Measurements from ENCODE around the gene MAD1L1.

Gene MAD1L1

DNA sequence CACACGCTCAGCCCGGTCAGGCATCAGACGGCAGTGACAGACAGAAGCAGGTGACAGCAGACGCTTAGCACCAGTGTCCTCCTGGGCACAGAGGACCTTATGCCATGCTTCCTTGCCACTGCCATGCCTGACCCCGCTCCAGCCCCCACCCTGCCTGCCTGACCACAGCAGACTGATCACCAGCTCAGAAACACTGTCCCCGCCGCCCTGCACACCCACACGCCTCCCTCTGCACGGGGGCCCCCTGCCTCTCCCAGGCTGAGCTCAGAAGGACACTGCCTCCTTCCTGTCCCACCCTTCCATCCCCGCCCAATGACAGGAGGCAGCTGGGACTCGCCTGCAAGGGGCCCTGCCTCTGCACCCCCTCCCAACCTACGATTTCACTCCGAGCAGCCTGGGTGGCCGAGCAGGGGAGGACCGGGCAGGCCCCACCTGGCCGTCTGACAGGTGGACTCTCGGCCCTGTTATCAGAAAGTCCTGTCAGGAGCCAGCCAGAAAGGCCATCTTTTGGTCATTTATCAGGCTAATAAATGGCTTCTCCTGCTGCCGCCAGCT lies 379.2 kb downstream of the MAD1L1 start:
- DNase-seq = no peak

DNA sequence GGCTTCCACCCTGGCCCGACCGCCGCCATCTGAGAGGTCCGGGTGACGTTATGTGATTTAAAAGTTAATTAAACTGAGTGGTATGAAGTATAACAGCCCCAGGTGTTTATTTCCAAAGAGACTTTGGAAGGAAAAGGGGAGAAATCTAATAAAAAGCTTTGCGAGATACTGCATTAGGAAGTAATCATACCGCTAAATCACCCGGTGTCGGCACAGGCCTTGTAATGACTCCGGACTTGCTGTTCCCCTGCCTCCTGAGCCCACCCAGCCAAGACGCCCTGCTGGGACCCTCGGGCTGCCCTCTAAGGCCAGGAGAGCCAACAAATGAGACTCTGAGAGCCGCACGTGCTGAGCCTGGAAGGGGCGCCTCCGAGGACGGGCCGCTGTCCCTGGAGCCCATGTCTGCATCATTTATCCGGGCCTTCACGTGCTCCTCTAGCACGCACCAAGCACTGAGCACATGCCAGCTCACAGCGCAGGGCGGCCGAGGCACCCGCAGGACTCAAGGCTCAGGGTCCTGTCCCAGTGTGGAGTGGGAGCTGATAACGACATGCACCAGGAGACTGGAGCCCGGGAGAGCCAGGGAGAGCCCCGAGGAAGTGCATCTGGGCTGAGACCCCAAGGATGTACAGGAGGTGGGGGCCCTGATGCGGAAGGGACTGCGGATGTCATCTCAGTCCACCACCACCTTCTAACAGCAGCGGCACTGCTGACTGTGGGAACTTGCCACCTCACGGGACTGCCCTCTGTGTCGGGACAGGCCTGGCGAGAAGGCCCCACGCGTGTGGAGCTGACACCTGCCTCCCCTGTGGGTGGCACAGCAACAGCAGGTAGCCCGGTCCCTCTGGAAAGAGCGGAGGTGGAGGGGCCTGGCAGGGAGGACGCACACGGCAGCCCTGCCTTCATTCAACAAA lies 380.0 kb downstream of the MAD1L1 start:
- no peak for DNase-seq

DNA sequence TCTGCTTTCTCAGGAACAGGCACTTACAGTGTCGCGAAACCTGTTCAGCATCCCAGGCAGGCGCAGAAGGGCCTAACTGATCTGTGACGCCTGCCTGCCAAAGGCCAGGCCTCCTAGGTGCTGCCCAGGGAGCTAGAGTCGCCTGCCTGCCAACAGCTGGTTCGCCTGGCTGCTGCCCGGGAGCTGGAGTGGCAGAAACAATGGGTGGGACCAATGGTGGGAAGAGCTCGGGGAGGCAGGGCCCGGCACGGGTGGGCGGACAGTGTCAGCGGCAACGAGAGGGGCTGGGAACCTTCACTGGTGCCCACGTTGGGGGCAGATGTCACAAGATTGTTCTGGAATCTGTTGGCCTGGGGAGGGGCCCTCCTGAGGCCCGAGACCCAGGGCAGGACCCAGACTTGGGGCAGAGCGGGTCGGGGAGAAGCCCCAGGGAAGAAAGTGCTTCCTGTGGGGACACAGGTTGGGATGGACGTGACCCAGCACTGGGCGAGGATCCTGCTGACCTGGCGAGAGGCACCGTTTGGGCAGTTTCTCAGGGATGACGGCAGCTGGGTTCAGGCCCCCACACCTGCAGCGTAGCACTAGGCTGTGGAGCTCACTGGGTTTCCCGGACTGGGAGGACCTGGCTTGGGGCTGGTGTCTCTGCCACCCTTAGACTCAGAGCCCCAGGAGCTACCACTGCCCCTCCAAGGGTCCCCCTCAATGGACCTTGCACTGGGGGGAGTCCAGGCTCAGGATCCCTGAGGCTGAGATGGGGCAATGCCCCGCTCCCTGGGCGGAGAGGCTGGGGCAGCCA lies 380.8 kb downstream of the MAD1L1 start:
- DNase-seq = no peak

DNA sequence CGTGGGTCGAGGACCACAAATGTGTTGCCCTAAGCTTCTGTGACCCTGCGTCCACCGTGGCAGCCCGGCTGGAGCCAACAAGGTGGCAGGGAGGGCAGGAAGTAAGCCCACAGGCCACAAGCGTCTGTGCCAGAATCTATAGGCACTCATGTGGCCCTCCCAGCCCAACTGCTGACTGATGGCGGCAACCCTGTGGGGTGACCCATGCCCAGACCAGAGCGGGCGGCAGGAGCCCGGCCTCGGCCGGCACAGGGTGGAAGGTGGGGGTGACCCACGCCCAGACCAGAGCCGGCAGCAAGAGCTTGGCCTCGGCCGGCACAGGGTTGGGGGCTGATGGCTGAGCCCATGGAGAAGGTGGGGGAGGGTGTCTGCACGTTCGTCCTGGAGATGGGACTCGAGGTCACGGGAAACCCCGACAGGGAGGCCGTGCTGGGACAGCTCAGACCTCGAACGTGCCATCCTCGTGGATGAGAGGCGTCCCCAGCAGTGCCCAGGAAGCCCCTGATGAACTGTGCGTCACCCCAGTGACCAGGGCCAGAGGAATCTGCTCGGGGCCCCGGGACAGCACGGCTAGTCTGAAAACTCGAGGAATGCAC lies 381.7 kb downstream of the MAD1L1 start:
- DNase-seq = no peak

DNA sequence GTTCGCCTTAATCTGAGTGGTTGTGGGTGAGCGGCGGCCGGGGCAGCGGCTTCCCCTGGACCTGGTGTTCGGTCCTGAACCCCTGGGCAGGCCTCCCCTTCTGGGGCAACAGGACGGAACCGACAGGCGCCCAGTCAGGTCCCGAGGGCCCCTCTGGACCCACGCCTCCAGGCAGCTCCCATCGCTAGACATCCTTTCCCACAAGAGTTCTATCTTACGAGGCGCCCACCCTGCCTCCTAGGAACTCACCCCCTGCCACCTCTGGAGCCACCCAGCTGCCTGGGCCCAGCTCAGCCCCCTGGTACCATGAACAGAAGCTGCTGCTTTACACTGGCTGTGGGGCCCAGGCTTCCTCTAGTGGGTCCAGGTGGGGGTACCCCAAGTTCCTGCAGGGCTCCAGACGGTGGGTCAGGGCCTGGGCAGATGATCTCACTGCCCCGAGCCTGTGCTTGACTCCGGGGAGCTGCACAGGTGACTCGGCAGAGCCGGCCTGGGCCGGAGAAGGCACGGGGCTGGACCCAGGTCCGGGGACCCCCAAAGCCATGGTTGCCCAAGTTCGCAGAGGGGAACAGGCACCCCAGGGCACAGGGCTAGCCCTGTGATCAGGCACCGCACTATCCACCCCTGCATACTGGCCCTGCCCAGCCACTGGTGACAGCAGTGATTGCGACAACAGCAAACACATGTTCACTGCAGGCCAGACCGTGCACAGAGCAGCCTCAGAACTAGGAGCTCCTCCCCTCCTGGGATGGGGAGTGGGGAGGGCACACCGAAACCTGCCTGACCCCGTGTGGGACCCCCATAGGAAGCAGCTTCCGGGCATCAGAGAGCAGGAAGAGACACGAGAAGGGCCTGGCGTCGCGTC lies 382.4 kb downstream of the MAD1L1 start:
- no peak for DNase-seq

DNA sequence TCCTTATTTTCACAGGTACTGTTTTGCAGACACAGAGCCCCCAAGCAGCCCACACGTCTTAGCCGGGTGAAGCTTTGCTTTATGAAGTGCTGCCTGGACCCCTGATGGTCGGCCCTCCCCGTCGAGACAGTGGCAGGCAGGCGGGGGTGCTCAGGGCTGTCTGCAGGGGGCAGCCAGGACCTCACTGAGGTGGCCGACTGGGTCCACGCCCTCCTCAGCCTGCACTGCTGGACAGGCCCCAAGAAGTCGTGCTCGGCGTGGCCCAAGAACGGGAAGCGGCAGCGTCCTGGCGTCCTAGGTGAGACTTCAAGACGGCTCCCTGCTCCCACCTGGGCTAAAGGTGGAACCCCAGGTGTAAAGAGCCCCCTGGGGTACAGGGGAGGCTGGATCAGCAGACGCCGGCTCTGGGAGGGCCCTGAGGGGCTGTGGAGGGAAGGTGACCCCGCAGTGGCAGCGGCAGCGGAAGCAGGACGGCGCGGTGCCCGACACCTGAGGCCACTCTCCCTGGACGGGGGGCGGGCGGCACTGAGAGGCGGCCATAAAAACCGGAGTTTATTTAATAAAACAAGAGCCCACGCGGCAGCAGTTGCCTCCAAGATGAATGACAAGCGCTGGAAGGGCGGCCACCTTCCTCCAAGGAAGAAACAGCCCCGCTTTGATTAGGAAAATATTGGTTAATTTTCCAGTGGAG lies 383.2 kb downstream of the MAD1L1 start:
- no peak for DNase-seq

DNA sequence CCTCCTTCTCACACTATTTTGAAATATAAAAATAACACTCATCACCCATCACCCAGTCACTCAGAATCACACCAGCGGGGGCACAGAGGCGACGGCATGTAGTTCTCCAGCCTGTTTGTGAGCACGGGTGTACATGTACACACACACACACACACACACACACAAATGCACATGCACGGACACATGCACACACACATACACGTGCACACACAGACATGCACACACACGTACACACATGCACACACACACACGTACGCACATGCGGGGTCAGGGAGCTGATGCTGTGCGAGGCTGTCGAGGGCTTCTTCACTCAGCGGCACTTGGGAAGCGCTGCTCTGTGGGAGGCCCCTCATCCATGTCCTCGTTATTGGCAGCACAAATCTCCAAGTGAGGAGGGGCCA lies 383.8 kb downstream of the MAD1L1 start:
- DNase-seq = no peak

DNA sequence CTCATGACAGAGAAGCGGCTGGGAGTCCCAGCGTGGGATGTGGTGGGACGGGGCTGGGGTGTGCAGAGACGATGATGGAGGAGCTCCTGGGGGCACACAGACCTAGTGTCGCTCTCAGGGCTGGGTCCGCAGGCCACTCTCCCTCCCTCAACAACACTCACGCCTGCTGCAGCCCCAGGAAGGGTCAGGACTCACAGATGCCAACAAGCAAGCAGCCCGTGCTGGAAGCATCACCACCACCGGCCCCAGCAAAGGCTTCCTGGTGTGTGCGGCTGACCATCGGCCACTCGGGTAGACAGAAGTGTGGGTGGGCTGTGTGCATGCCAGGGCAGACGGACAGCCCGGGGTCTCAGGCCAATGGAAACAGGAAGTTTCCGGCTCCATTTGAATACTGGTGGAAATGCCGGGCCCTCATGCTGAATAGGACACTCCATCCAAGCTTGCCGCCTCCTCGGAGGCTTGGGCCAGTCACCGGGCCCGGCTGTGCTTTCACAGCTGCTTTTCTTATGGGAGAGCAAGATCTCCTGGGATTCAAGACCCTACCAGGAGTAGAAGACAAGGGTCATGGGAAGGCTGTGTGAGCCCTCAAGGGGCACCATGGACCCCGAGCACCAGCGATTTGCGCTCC lies 384.6 kb downstream of the MAD1L1 start:
- no peak for DNase-seq

DNA sequence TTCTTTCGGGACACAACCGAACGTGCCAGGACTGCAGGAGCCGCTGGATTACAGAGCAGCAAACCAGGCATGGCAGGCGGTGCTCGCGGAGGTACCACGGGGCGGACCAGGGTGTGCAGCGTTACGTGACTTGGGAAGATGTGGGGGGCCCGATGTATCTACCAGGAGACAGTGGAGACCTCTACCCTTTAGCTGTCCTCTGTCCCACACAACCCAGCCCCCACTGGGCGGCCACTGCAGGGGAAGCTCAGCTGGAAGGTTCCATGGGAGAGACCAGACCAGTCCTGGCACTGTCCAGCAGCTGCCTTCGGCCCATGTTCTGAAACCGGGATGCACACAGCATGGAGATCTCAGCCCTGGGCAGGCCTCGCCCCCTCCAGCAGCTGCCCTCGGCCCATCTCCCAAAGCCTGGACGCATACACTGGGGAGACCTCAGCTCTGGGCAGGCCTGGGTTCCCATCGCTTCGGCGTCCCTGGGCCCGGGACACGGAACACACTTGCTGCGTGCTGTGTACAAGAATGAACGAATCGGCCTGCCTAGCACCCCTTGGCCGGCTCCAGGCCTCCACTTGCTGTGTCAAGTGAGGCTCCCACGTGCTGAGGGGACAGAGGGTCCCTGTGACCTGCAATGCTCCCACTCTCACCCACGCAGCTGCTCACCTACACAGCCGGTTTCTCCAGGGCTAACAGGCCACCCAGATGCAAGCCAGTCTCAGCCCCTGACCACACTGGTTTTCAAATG lies 385.3 kb downstream of the MAD1L1 start:
- no peak for DNase-seq

DNA sequence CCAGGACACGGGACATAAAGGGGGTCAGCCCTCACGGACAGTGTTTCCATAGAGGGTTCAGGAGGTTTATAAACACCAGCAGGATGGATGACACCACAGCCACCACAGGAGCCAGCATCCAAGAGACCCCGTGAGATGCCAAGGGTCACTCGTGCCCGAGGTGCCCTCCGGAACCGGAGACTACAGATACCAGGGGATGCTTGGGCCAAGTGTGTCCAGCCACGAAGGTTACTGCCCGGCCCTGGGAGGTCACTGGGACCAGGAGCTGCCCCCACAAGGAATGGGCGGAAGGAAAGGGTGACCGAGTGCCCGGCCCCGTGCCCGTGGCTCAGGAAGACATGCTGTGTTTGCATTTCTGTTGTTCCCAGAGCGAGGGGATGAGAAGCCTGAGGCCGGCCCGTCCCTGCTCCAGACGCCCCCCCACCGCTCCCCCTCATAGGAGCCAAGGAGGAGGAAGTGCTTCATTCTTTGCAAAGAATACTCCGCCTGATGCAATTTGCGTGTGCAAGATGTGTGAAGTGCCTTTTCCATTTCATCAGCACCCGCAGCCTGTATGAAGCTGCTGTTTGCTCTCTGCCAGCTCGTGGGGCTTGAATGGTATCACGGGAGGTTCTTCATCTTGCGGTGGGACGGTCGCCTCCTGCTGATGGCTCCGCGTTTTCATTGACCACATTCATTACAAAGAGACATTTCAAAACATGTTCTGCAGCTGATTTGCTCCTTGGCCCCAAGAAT lies 386.2 kb downstream of the MAD1L1 start:
- no peak for DNase-seq

DNA sequence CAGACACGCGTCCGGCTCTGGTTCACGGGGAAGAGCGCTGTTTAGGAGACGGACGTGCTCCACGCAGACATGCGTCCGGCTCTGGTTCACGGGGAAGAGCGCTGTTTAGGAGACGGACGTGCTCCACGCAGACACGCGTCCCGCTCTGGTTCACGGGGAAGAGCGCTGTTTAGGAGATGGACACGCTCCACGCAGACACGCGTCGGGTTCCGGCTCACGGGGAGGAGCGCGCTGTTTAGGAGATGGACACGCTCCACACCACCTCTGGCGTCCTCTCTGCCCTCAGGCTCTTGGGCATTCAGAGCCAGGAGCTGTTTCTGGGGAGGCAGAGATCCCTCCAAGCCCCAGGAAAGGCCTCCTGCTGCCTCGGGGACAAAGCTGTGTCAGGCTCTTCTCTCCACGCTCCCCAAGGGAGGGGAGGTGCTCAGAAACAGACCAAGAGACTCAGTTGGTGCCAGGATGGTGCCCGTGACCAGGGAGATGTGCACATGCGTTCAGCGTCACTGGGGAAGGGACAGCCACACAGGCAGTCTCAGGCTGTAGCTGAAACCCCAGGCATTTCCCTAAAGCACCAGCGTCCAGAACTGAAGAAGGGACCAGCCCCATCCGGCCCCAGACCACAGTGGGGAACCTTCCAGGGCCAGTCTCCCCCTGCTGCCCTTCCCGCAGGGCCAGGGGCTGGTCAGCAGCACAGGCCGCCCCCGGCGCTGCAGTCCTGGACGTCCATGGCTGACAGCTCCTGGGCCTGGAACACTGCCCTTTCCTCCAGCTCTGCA lies 387.0 kb downstream of the MAD1L1 start:
- no peak for DNase-seq

DNA sequence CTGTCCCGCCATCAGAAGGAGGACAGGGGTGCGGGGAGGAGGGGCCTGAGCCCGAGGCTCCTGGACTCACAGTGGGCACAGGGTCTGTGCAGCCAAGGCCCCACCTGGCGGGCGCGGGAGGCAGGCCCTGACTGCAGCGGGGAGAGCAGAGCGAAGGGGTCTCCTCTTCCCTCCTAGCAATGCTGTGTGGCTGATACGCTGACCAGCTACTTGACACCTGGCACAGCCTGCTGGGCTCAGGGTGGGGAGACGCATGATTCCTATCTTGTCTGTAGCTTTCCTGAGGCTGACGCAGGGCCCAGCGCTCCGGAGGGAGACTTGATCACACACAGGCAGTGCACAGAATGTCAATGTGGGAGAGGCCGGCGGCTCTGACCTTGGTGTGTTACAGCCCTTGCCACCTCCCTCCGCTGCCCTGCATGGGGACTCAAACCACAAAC lies 387.8 kb downstream of the MAD1L1 start:
- no peak for DNase-seq

DNA sequence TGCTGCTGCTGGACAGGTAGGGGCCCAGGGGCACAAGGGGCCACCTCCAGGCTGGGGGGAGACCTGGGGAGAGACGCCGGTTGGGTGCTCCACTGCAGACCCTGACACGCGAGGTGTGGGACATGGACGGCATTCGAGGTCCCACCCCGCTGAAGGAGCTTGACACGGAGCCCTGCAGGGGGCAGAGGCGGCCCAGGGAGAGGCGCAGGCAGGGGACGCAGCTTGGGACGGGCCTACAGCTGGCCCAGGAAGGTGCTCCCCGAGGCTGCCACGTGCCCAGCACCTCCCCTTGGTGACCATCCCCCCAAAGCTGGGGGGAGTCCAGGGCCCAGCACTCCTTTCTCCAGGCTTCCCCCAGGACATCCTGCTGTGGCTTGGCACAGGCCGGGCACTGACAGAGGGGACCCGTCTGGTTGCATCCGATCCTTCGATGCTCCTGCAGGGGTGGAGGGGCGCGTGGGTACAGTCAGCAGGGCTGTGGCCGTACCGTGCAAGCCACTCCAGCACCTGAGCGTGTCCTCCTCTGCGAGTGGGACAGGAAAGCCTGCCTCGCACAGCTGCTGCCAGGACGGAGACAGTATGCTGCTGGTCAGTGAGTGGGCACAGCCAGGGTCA lies 388.3 kb downstream of the MAD1L1 start:
- DNase-seq = no peak

DNA sequence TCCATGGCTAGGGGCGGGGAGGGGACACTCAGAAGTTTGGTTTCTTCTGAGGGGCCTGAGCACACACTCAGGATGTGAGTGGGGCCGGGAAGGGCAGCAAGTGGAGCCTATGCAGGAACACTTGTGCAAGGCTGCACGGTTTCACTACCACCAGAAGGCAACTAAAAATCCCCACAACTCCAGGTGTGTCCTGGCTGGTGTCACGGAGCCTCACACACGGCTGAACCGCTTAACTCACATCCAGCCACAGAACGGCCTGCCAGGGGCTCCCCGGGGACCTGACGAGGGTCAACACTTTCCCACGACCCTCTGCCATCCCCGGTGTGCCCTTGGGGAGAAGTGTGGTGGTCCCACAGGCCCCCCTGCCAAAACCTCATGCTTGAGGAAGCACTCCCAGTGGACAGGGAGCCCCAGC lies 388.8 kb downstream of the MAD1L1 start:
- DNase-seq = no peak

DNA sequence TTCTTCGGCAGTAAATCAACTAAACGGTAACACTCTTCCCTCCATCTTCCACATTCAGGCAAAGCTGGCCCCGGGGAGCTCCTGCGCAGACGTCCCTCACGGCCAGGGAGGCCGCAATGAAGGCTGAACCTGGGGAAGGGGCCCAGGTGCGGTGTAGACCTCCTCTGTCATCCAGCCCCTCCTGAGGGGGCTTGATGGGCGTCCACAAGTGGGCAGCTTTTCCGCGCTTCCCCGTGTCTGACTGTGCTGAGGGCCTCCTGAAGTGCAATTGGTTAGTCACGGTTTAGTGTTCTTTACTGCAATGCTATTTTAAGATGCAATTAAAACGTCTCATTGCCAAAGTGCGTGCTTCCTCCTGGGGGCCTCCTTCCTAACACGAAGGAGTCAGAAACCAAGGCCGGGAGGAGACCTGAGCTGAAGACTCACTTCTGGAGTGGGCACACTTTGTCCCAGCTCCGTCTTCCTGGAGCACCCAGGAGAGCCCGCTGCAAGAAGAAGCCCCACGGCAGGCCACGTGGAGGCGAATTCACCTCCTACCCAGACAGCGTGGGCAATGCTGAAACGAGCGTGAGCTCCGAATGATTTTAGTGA lies 389.4 kb downstream of the MAD1L1 start:
- no peak for DNase-seq

DNA sequence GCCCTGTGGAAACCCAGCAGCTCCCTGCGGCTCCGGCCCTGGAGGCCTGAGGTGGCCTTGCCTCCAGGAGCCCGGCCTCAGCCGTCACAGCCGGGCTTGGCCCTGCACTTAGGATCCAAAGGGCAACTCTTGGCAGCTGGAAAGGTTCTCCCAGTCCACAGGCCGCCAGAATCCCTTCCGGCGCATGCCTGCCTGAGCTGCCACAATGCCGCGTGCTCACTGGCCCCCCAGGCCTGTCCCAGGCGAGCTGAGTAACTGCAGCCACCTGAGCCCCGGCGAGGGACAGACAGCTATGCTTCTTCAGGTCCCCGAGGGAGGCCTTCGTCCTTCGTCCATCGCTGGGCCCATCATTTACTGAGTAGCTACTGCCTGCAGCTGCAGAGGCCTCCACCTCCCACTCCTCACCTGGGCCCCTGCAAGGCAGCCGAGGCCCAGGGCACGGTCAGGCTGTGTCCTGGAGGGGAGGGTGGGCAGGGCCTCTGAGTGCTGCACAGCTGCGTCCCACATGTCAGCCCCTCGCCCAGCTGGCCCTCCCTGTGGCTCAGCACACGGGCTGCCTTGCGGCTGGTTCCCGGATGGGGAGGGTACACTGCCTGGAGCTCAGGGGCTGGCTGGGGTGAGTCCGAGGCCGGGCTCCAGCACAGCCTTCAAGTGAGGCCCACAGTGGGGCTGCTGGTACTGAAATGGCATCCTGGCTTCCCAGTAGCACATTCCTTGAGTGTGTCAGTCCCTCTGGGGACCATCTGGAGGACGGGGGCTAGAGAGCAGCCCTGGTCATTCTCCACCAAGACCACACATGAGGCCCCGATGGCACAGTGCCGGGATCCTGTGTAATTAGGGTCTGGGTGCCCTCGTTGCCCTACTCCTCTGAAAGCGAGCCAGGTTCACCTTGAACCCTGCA lies 390.2 kb downstream of the MAD1L1 start:
- DNase-seq = no peak

Data from NK-92 treated with Interleukin-12 subunit alpha and Interleukin-12 subunit beta, amount 100 ng/mL, for 24 hours (cell line).